AG04450 (cell line): Measurements from ENCODE around the gene PRR16. TPM values are rescaled to one million over a fixed set of nuclear protein-coding genes. Genes with fewer than 3 reads are reported as not detected.
"Not testable (repeated sequence)": the region's sequence is repeated elsewhere in the genome, so short reads cannot be mapped to it uniquely, and the experiment has no call there.

Experiments used
- CTCF ChIA-PET: fragments of 300-600, 350-600 bp; formaldehyde crosslinking; extraction: SDS; loops from one replicate; lab custom pipeline; 2022; ENCODE audit warnings: antibody characterized with exemption, inconsistent platforms; lab: Charles Lee
- POLR2A ChIA-PET: fragments of 350-600 bp; formaldehyde crosslinking; extraction: SDS; loops from one replicate; lab custom pipeline; 2021; ENCODE audit warnings: antibody characterized with exemption, inconsistent platforms; lab: Yijun Ruan, JAX
- DNase-seq: peaks from one replicate; pipeline ENCODE4 v3.0.0-alpha.2; 2011; ENCODE audit warnings: low read depth, low spot score
- H3K27ac ChIP-seq: one replicate; pipeline ENCODE4 v1.5.1; 2012; ENCODE audit warnings: low read depth, low read length, control low read depth
- H3K27me3 ChIP-seq: one replicate; pipeline ENCODE4 v1.6.0; 2012; ENCODE audit warnings: low read length; ENCODE audit not compliant: control insufficient read depth, insufficient read depth
- H3K4me3 ChIP-seq: 2 replicates; pipeline ENCODE4 v1.5.1; 2011; ENCODE audit warnings: mild to moderate bottlenecking, low read depth, low read length, control low read depth
- H3K9me3 ChIP-seq: 2 replicates; pipeline ENCODE4 v1.5.1; 2012; ENCODE audit warnings: low read length; ENCODE audit not compliant: control insufficient read depth, insufficient read depth
- CTCF ChIP-seq: IDR thresholded peaks from 2 replicates; pipeline ENCODE4 v1.5.1; 2011; ENCODE audit warnings: low read depth, low read length, control low read depth, inconsistent platforms
- polyA minus RNA-seq: library from RNA; depleted of rRNA, polyadenylated mRNA; stranded (reverse); fragments of >200 nt; gene quantifications from 2 replicates; pipeline ENCODE4 v1.2.3, GENCODE V29; 2011; rRNA and poly(A)+ RNA removed
- polyA plus RNA-seq: library from polyadenylated mRNA; depleted of rRNA; stranded (reverse); fragments of >200 nt; gene quantifications from 2 replicates; pipeline ENCODE4 v1.2.3, GENCODE V29; 2011; rRNA removed

PRR16 gene
- polyA plus RNA-seq: 26.8 and 27.2 TPM in 2 replicates
- polyA minus RNA-seq: 16.3 and 17.0 TPM in 2 replicates

DNA sequence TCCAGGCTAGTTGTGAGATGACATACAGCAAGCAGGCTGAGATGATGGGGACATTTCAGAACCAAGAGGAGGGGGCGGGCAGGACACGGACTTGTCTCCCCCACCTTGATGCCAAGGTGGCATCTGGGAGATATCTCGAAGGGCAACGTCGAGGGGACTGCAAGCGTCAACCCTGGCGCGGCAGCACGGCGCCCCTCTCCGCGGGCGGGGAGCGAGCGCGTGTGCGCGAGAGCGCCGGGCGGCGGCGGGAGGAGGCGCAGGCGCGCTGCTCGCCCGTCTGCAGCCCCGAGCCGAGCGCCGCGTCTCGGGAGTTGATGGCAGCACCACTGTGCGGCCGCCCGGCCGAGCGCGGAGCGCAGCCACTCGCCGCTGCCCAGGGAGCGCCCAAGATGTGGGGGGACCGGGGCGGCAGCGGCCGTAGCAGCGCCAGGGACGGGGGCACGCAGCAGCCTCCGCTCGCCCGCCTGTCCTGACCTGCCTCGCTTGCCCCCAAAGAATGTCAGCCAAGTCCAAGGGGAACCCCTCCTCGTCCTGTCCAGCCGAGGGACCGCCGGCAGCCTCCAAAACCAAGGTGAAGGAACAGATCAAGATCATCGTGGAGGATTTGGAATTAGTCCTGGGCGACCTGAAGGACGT, at the start of gene PRR16:
PRR16 (plus strand) TSS at position 310 of the 636 bp plus-strand sequence.
- Histone ChIP-seq H3K9me3 (no peaks in the 10 kb centered on the region), H3K4me3 (peak within 1 kb of the TSS; percentile 91), H3K27ac (peak within 1 kb of the TSS; percentile 60), H3K27me3 (no peaks in the 10 kb centered on the region)
- ChIA-PET CTCF (no interaction called here), POLR2A (no interaction called here)
- no peak for DNase-seq
- no peak; the same call in 1 of the 2 replicates for TF ChIP-seq CTCF

DNA sequence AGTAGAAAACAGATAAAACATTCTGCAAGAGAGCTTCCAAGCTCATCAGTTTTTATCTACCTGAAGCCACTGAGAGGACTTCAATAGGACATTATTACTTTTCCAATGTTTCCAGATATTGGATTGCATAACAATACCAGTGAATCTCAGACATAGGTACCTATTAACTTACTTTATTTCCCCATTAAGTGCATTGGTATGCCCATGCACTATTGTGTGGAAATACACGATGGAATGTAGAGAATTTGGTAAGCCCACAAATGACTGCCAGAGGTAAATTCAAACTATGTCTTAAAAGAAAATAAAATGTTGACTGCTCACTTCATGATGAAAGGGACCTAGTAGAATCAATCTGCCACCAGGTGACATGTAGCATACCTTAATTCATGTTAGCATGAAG, 48.1 kb upstream of the PRR16 start:
- DNase-seq: no peak
- ChIA-PET POLR2A (no interaction called here), CTCF (no interaction called here)
- no peak overlapping the region for H3K4me3 ChIP-seq
- 0 out of 2 replicates have a peak, but pooled peaks cover 3% of the 10 kb centered on the region for H3K9me3 ChIP-seq
- no peak overlapping the region for H3K27ac ChIP-seq
- no peak for TF ChIP-seq CTCF
- H3K27me3 ChIP-seq: no peaks in the 10 kb centered on the region

DNA sequence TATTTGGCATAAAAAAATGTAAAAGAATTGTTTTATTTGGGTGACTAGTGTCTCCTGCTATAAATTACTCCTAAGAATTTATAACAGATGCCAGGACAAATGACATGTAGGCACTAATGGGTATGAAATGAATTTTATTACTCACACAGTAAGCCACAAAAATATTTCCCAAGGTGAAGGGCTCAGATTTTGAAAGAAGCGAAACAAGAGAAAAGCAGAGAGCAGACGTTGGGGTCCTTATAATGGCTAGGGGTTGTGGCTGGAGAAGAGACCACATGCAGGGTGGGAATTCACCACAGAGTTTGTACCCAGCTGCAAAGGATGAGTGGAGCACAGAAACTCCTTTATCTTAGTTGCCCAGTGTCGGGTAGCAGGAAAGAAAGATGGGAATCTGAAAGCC, 45.0 kb upstream of the PRR16 start:
- no peak for TF ChIP-seq CTCF
- H3K27me3 ChIP-seq: no peaks in the 10 kb centered on the region
- no peaks in the 10 kb centered on the region for H3K9me3 ChIP-seq
- CTCF ChIA-PET: no interaction called here
- DNase-seq: no peak
- POLR2A ChIA-PET: no interaction called here
- no peak overlapping the region for H3K4me3 ChIP-seq
- H3K27ac ChIP-seq: no peak overlapping the region

- H3K27ac ChIP-seq, H3K4me3 ChIP-seq, H3K27me3 ChIP-seq, CTCF ChIA-PET, POLR2A ChIA-PET, DNase-seq, H3K9me3 ChIP-seq: not testable (repeated sequence)
Measured at GRCh38 chr5:120426633-120427275, 37.3 kb upstream of the PRR16 start.

GRCh38 chr5:120430572-120430971, 33.5 kb upstream of the PRR16 start:
- Histone ChIP-seq H3K4me3 (no peak overlapping the region), H3K9me3 (peaks cover 8% of the 10 kb centered on the region), H3K27ac (no peak overlapping the region), H3K27me3 (no peaks in the 10 kb centered on the region)
- POLR2A ChIA-PET: no interaction called here
- no peak for DNase-seq
- TF ChIP-seq CTCF: no peak
- CTCF ChIA-PET: interaction anchor here (1.7 kb wide), 1 partner anchor 16 kb away, joined by 8 read pairs; no protein-coding TSS in a partner anchor
